ENCODE data around the gene TOM1L1.

DNA sequence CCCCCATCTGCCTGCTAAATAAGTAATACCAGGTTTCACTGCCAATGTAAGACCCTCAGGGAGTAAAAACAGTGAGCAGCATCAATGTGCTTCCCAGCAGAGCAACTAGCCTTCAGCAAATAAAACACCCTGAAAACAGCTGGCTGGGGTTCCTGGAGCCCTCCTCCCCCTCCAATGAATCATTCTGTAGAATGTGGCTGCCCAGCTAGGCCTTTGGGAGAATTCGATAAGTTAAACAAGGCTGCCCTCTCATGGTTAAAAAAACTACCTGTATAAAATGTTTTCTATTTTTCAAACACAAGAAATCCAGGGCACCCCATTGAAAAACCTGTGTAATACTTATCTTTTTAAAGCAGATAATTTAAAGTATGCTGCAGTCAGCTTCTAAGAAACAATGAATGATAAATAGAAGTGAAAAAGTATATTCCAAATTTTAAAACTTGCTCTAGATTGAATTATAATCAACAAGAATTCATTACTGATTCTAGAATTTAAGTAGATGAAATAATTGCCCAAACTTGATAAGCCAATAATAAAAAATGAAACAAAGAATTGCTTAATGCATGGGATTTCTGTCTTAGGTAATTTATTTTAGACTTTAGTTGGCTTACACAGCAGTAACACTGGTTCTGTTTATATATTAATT is 9.4 kb upstream of the TOM1L1 start:
- TF ChIP-seq, protein P1, sequence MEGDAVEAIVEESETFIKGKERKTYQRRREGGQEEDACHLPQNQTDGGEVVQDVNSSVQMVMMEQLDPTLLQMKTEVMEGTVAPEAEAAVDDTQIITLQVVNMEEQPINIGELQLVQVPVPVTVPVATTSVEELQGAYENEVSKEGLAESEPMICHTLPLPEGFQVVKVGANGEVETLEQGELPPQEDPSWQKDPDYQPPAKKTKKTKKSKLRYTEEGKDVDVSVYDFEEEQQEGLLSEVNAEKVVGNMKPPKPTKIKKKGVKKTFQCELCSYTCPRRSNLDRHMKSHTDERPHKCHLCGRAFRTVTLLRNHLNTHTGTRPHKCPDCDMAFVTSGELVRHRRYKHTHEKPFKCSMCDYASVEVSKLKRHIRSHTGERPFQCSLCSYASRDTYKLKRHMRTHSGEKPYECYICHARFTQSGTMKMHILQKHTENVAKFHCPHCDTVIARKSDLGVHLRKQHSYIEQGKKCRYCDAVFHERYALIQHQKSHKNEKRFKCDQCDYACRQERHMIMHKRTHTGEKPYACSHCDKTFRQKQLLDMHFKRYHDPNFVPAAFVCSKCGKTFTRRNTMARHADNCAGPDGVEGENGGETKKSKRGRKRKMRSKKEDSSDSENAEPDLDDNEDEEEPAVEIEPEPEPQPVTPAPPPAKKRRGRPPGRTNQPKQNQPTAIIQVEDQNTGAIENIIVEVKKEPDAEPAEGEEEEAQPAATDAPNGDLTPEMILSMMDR (IDR thresholded peaks at IDR 0.05; ENCODE audit: insufficient read depth, low read length, poor library complexity, severe bottlenecking): no peak
- no peak for TF ChIP-seq EZH2phosphoT487 (conservative IDR thresholded peaks at IDR 0.05; ENCODE audit: low read length)
